ENCODE measurements around the gene UBE2S.

The UBE2S gene

GRCh38 chr19:55358943-55359908 is 48.4 kb downstream of the UBE2S start:
- no peak for DNase-seq

DNA sequence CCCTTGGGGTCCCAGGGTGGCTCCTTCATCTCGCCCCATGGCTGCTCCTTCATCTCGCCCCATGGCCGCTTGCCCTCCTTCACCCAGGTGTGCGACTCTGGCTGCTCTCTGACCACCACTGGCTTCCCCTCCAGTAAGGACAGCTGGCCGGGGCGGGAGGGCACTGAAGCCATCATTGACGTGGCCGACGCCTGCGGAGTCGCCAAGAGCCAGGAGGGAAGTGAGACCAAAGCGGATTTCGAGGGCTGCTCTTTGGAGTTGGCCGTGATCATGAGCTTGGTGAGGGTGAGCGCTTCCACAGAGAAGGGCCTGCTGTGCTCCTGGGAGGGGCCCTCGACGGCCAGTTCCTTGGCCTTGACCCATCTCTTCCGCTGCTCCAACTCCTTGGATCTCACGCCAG is 49.1 kb downstream of the UBE2S start:
- no peak for DNase-seq

GRCh38 chr19:55355213-55355821 is 52.3 kb downstream of the UBE2S start:
- no peak for DNase-seq

DNA sequence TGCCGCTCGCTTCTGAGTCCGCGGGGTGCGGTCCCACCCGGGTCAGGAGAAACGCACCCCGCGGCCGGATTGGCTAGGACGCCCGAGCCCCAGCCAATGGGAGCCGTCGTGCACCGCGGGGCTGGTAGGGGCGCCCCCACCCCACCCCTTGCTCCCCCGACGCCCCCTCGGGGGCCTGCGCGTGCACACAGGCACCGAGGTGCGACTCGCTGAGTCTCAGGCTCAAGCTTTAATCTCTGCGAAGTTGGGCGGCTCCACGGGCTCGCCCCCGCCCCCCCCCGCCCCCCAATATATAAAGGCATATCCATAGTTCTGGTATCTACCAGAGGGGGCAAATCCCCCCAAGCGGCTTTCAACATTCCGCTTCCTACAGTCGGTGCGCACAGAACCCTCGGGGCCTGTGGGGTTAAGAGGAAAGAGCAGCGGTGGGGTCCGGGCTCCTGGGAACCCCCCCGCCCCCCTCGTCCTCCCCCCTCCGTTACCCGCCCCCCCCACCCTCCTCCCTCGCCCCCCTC is 52.8 kb downstream of the UBE2S start, which contains the start of gene COX6B2:
Gene COX6B2, minus strand, starts transcription at position 22 of the 515 bp plus-strand sequence. CDS start 198 bp downstream, outside the sequence.
- no peak for DNase-seq

- no peak for DNase-seq
Observed at GRCh38 chr19:55353803-55354697, 53.5 kb downstream of the UBE2S start.

- DNase-seq: no peak
Observed at GRCh38 chr19:55353356-55353802, 54.2 kb downstream of the UBE2S start.

DNA sequence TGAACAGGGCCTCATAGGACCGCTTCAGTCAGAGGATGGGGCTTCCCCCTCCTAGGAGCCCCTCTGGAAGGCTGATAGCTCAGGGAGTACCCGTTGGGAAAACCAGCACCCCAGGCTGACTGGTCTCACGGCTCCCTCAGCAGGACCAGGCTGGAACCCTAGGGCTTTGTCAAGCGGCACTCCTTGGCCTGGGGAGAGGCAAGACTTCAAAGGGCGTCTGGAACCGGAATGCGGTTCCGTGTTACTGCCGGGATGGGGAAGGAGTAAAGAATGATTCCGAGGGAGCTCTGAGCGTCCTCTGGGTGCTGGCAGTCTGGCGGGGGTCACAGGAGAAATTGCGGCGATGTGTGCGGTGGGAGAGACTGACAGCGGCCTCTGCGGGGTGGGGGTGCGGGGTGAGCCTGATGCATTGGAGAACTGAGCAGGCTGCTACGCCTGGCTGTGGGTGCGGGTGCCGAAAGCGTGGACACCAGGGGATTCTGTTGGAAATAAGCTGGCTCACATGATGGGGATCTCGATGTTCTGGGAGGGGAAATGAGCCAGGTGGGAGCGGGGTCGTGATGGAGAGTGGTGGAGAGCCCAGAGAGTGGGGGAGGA is 54.9 kb downstream of the UBE2S start:
- no peak for DNase-seq

GRCh38 chr19:55352040-55352439 is 55.5 kb downstream of the UBE2S start:
- DNase-seq: no peak

GRCh38 chr19:55350620-55351315 is 56.8 kb downstream of the UBE2S start:
- no peak for DNase-seq
